OCI-LY7 (cell line): Measurements from ENCODE around the gene LTBP2. TPM values are rescaled to one million over a fixed set of nuclear protein-coding genes. Genes with fewer than 3 reads are reported as not detected.

Source experiments
- BruUV-seq: library from RNA; stranded (reverse); fragments of 400-500 nt; replicated peaks from 2 replicates; lab custom pipeline; 2021; lab: Mats Ljungman, UMichigan
- CTCF ChIA-PET: fragments of 300-600 bp; sonication (Branson Sonifier 250); formaldehyde crosslinking; loops from one replicate; lab custom pipeline; 2022; ENCODE audit warnings: antibody characterized with exemption; ENCODE audit not compliant: unreplicated experiment; lab: Charles Lee
- POLR2A ChIA-PET: fragments of 300-600 bp; sonication (Branson Sonifier 250); formaldehyde crosslinking; loops from one replicate; lab custom pipeline; 2022; ENCODE audit warnings: antibody characterized with exemption; lab: Charles Lee
- DNase-seq: peaks from one replicate; pipeline ENCODE4 v3.0.0-alpha.2; 2015; ENCODE audit warnings: low spot score
- H2AFZ ChIP-seq: fragments of 200-600 bp; sonication (generic), shearing (Covaris generic); 2 replicates; pipeline ENCODE4 v1.6.1; 2014; ENCODE audit warnings: mild to moderate bottlenecking, antibody characterized with exemption, low read length, moderate library complexity
- H3K27ac ChIP-seq: fragments of 200-600 bp; sonication (generic); 2 replicates; pipeline ENCODE4 v1.5.1; 2014; ENCODE audit warnings: mixed run types, low read depth, mild to moderate bottlenecking, moderate library complexity, low read length, inconsistent platforms; ENCODE audit not compliant: poor library complexity, severe bottlenecking
- H3K36me3 ChIP-seq: fragments of 200-600 bp; sonication (generic); 2 replicates; pipeline ENCODE4 v1.6.1; 2014; ENCODE audit warnings: mild to moderate bottlenecking, antibody characterized with exemption, low read length, moderate library complexity, mixed read lengths; ENCODE audit not compliant: insufficient read depth
- H3K4me1 ChIP-seq: fragments of 200-600 bp; sonication (generic); 2 replicates; pipeline ENCODE4 v1.5.1; 2014; ENCODE audit warnings: mild to moderate bottlenecking, low read length; ENCODE audit not compliant: insufficient read depth, poor library complexity, severe bottlenecking
- H3K4me2 ChIP-seq: fragments of 200-600 bp; sonication (generic); 2 replicates; pipeline ENCODE4 v1.6.1; 2014; ENCODE audit warnings: mild to moderate bottlenecking, low read length
- H3K4me3 ChIP-seq: fragments of 200-600 bp; sonication (generic); 2 replicates; pipeline ENCODE4 v1.5.1; 2014; ENCODE audit warnings: mild to moderate bottlenecking, low read depth, low read length; ENCODE audit not compliant: poor library complexity, severe bottlenecking
- H3K79me2 ChIP-seq: fragments of 200-600 bp; sonication (generic); 2 replicates; pipeline ENCODE4 v1.6.1; 2016; ENCODE audit warnings: low read depth, mild to moderate bottlenecking, low read length, moderate library complexity, mixed read lengths; ENCODE audit not compliant: insufficient read depth
- H3K9me2 ChIP-seq: fragments of 200-600 bp; sonication (generic); 2 replicates; pipeline ENCODE4 v1.6.1; 2016; ENCODE audit warnings: mild to moderate bottlenecking, low read length, mixed read lengths; ENCODE audit not compliant: insufficient read depth
- H3K9me3 ChIP-seq: fragments of 200-600 bp; sonication (generic); 2 replicates; pipeline ENCODE4 v1.6.1; 2014; ENCODE audit warnings: mild to moderate bottlenecking, mixed run types, low read length, mixed read lengths
- H4K20me1 ChIP-seq: fragments of 200-600 bp; sonication (generic); 2 replicates; pipeline ENCODE4 v1.6.1; 2014; ENCODE audit warnings: mild to moderate bottlenecking, antibody characterized with exemption, low read length, moderate library complexity, mixed read lengths; ENCODE audit not compliant: insufficient read depth
- CTCF ChIP-seq: fragments of 200-600 bp; sonication (generic); conservative IDR thresholded peaks from 2 replicates; pipeline ENCODE4 v1.5.1; 2014; ENCODE audit warnings: mild to moderate bottlenecking, antibody characterized with exemption, low read length, moderate library complexity, mixed read lengths
- EZH2phosphoT487 ChIP-seq: fragments of 200-600 bp; sonication (generic); IDR thresholded peaks from 2 replicates; pipeline ENCODE4 v1.6.1; 2018; ENCODE audit warnings: low read depth, borderline replicate concordance, mild to moderate bottlenecking, mixed run types, antibody characterized with exemption, low read length, moderate library complexity, mixed read lengths
- intact Hi-C: fragments of 100-400 bp; cut with micrococcal nuclease; formaldehyde crosslinking; loops from one replicate; pipeline ENCODE4 v1.10.0; 2022; ENCODE audit not compliant: unreplicated experiment
- total RNA-seq, 2 experiments: library from RNA; depleted of rRNA in 1 of 2; stranded (reverse); fragments of >200 nt in 1 of 2; shearing (Covaris generic) in 1 of 2; gene quantifications; 2 replicates each; pipeline ENCODE4 v1.2.3, GENCODE V29; 2014 to 2022

LTBP2 gene
- total RNA-seq, 2 experiments from 2014 or later, result 0.15 to 0.25 TPM

DNA sequence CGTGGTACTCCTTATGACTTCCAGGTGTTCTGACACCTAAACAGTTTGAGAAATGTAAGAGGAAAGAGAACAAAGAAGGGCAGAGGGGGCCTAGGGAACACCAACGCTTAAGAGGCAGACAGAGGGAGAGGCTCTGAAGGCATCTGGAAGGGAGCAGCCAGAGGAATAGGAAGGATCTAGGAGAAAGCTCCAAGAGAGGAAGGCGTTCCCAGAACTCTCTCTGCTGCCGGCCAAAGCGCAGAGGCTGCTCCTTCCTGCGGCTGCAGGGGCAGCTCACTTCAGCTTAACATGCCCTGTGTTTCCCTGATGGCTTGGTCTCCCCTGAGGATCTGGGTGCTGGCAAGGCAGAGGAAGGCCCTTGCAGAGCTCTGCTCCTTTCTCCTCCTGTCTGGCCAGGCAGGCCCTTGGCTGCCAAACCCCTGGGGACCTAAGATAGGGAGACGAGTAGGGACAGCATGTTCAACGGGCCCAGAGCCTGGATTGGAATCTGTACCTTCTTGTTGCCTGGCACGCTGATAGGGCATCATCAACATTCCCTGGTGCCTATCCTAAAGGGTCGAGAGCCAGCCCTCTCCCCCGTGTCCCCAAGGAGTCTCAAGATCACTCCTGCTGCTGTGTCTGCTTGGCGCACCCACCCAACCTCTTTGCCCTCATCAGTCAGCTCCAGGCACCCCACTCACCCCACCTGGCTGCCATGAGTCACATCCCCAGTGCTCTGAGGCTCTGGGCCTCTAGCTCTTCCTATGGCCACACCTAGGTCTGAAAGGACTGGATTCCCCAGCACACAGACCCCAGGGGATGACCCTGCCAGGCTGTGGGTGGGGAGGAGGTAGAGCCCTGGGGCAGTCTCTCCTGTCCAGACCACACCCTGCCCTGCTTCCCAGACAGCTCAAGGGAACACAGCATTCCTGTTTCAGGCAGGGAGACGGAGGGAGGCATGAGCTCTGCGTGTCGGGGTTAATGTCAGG, 45.6 kb downstream of the LTBP2 start:
- no peak overlapping the region for H2AFZ ChIP-seq
- no TSS peak for BruUV-seq
- H3K4me3 ChIP-seq, result no peak overlapping the region
- H3K9me3 ChIP-seq, result no peaks in the 10 kb centered on the region
- no peaks in the 10 kb centered on the region for H3K36me3 ChIP-seq
- DNase-seq, result no peak
- no peak overlapping the region for H3K27ac ChIP-seq
- TF ChIP-seq CTCF (no peak), EZH2phosphoT487 (no peak)
- no peak overlapping the region for H3K4me2 ChIP-seq
- POLR2A ChIA-PET, result no interaction called here
- H3K79me2 ChIP-seq, result no peaks in the 10 kb centered on the region
- H3K9me2 ChIP-seq, result no peaks in the 10 kb centered on the region
- no peaks in the 10 kb centered on the region for H3K4me1 ChIP-seq
- no peaks in the 10 kb centered on the region for H4K20me1 ChIP-seq
- intact Hi-C loops, result no loop called here
- CTCF ChIA-PET, result no interaction called here

DNA sequence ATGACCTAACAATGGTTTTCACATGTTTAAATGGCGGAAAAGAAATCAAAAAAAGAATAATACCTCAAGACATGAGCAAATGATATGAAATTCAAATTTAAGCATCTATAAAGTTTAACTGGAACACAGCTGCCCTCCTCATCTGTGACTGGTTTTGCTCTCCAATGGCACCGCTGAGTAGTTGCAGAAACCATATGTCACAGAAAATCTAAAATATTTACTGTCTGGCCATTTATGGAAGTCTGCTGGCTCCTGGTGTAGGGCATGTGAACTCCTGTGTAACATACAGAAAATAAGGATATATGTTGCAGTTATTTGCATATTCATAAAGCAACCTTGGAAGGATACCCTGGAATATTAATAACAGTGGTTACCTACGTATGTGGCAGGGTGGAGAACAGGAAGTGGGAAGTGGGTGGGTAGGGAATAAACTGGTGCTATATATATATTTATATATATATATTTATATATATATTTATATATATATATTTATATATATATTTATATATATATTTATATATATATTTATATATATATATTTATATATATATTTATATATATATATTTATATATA, 48.4 kb downstream of the LTBP2 start:
- Histone ChIP-seq H3K4me2 (no peak overlapping the region), H3K4me1 (no peaks in the 10 kb centered on the region)

More for the DNA sequence above, 48.4 kb downstream of the LTBP2 start:
- POLR2A ChIA-PET, result interaction anchor here (1.2 kb wide), 1 partner anchor 11 kb away, joined by 3 read pairs; no protein-coding TSS in a partner anchor
- Histone ChIP-seq H3K79me2 (no peaks in the 10 kb centered on the region), H4K20me1 (no peaks in the 10 kb centered on the region), H3K36me3 (no peaks in the 10 kb centered on the region), H3K4me3 (no peak overlapping the region), H3K9me3 (no peaks in the 10 kb centered on the region), H2AFZ (no peak overlapping the region), H3K9me2 (no peaks in the 10 kb centered on the region), H3K27ac (no peak overlapping the region)
- no peak for TF ChIP-seq CTCF
- CTCF ChIA-PET, result no interaction called here
- DNase-seq, result no peak
- BruUV-seq, result no TSS peak
- intact Hi-C loops, result no loop called here
